ENCODE measurements around the gene MIER3. TPM values are rescaled to one million over a fixed set of nuclear protein-coding genes. Genes with fewer than 3 reads are reported as not detected.
A peak's percentile ranks its signal among the peaks of the same experiment; 100 is the strongest.

Gene MIER3
- total RNA-seq (10 to 100 TPM; 11.9 to 20.5 (median 14.7) TPM), polyA plus RNA-seq (10 to 100 TPM in 1 of 3 donors, 1 to 10 TPM in 2; 4.8 to 11.2 (median 5.3) TPM)
- long read RNA-seq, donor 1: 0 reads
- long read RNA-seq, donor 2, partial matches to known transcripts: 2 of 6 reads
- long read RNA-seq, donor 2, other reads (novel, unspliced or antisense): 4 of 6 reads

- H3K9me3 ChIP-seq: no peaks in the 10 kb centered on the region
- H3K36me3 ChIP-seq (ENCODE audit: insufficient read depth in 1 of 2, low read depth in 1 of 2): peaks cover 0 to 24% of the 10 kb centered on the region in 2 donors
- ATAC-seq: peak; percentile 95 to 98 (median 97)
- H3K27ac ChIP-seq: peak within 1 kb of the TSS; percentile 76
- H3K4me3 ChIP-seq: peak within 1 kb of the TSS; percentile 91
- peak; percentile 82 to 87 for DNase-seq
- intact Hi-C loops (cut with DNase I): loop anchor here (2.0 to 5.0 kb wide), 4 partner anchors 43 to 270 kb away; partner anchors contain the start of genes GPBP1 (in 1 of the 2) and SETD9 (in 1 of the 2)
- peaks cover 5% of the 10 kb centered on the region for H3K4me1 ChIP-seq
- WGBS, 3 donors: 0 to 1% (median 0%) methylated on average over 50 to 89 of the region's 89 CpGs
- H3K27me3 ChIP-seq (ENCODE audit: insufficient read depth in 3 of 3, low read length in 2 of 3): no peaks in the 10 kb centered on the region
- TF ChIP-seq CTCF (IDR thresholded peaks at IDR 0.05): no peak
These were observed at the start of gene MIER3 for GRCh38 chr5:56951946-56952691. Gene MIER3, minus strand, starts transcription at chr5:56952123. Its CDS starts 21 bp downstream, at chr5:56952102.

GRCh38 chr5:56995596-56995995, 43.7 kb upstream of the MIER3 start:
- Histone ChIP-seq H3K27me3 (ENCODE audit: insufficient read depth in 3 of 3, low read length in 2 of 3) (no peaks in the 10 kb centered on the region), H3K27ac (no peak overlapping the region), H3K4me3 (no peak overlapping the region), H3K36me3 (ENCODE audit: insufficient read depth in 1 of 2, low read depth in 1 of 2) (no peaks in the 10 kb centered on the region), H3K9me3 (no peaks in the 10 kb centered on the region), H3K4me1 (no peaks in the 10 kb centered on the region)
- intact Hi-C loops (cut with DNase I): no loop called here
- ATAC-seq (no peak), DNase-seq (no peak)
- whole genome bisulfite sequencing, 3 donors: 42 to 100% (median 69%) methylated on average over 1 of the region's 1 CpG
- no peak for TF ChIP-seq CTCF (IDR thresholded peaks at IDR 0.05)

GRCh38 chr5:56993241-56993640, 41.3 kb upstream of the MIER3 start:
- no peak overlapping the region for H3K4me3 ChIP-seq
- no peaks in the 10 kb centered on the region for H3K9me3 ChIP-seq
- H3K4me1 ChIP-seq: no peaks in the 10 kb centered on the region
- peaks cover 0 to 4% (median 0%) of the 10 kb centered on the region in 3 donors for H3K27me3 ChIP-seq (ENCODE audit: insufficient read depth in 3 of 3, low read length in 2 of 3)
- intact Hi-C loops (cut with DNase I): no loop called here
- no peaks in the 10 kb centered on the region for H3K36me3 ChIP-seq (ENCODE audit: insufficient read depth in 1 of 2, low read depth in 1 of 2)
- H3K27ac ChIP-seq: no peak overlapping the region
- WGBS, 3 donors: 57 to 67% (median 65%) methylated on average over 2 of the region's 2 CpGs
- no peak for TF ChIP-seq CTCF (IDR thresholded peaks at IDR 0.05)
- ATAC-seq: no peak
- no peak for DNase-seq

GRCh38 chr5:56989676-56990075, 37.8 kb upstream of the MIER3 start:
- Histone ChIP-seq H3K9me3 (no peaks in the 10 kb centered on the region), H3K27me3 (ENCODE audit: insufficient read depth in 3 of 3, low read length in 2 of 3) (peaks cover 0 to 6% (median 0%) of the 10 kb centered on the region in 3 donors), H3K27ac (no peak overlapping the region), H3K4me3 (no peak overlapping the region), H3K4me1 (no peaks in the 10 kb centered on the region), H3K36me3 (ENCODE audit: insufficient read depth in 1 of 2, low read depth in 1 of 2) (no peaks in the 10 kb centered on the region)
- no peak for DNase-seq
- intact Hi-C loops (cut with DNase I): no loop called here
- 67 to 76% (median 70%) methylated on average over 2 of the region's 2 CpGs for WGBS, 3 donors
- ATAC-seq: no peak
- no peak for TF ChIP-seq CTCF (IDR thresholded peaks at IDR 0.05)
